Glutamatergic neuron (in vitro differentiated cells): ENCODE data around the gene EIPR1. TPM values are rescaled to one million over a fixed set of nuclear protein-coding genes. Genes with fewer than 3 reads are reported as not detected.
A peak's percentile ranks its signal among the peaks of the same experiment; 100 is the strongest.

Experiments
- DNase-seq: peaks from one replicate; pipeline ENCODE4 v3.0.0; 2022
- H3K27ac Mint-ChIP-seq: one replicate; pipeline ENCODE4 v1.8.0; 2020; ENCODE audit warnings: mild to moderate bottlenecking, mixed read lengths, inconsistent platforms; ENCODE audit not compliant: unreplicated experiment
- H3K27me3 Mint-ChIP-seq: one replicate; pipeline ENCODE4 v1.8.0; 2020; ENCODE audit warnings: mild to moderate bottlenecking, moderate library complexity, mixed read lengths, inconsistent platforms; ENCODE audit not compliant: unreplicated experiment
- H3K36me3 Mint-ChIP-seq: one replicate; pipeline ENCODE4 v1.8.0; 2020; ENCODE audit warnings: mild to moderate bottlenecking, mixed read lengths, inconsistent platforms; ENCODE audit not compliant: unreplicated experiment
- H3K4me1 Mint-ChIP-seq: one replicate; pipeline ENCODE4 v1.8.0; 2020; ENCODE audit warnings: mild to moderate bottlenecking, low read depth, mixed read lengths, inconsistent platforms; ENCODE audit not compliant: unreplicated experiment
- H3K4me3 Mint-ChIP-seq: one replicate; pipeline ENCODE4 v1.8.0; 2020; ENCODE audit warnings: mild to moderate bottlenecking, mixed read lengths, inconsistent platforms; ENCODE audit not compliant: unreplicated experiment
- H3K9me3 Mint-ChIP-seq: one replicate; pipeline ENCODE4 v1.8.0; 2020; ENCODE audit warnings: mild to moderate bottlenecking, moderate library complexity, mixed read lengths, inconsistent platforms; ENCODE audit not compliant: unreplicated experiment
- total RNA-seq: library from RNA; stranded (reverse); fragmentation: NEBNext Ultra II Directional; extraction: Animal tissue kit (Norgen Biotek cat#: 25700); gene quantifications from one replicate; pipeline ENCODE4 v1.2.1, GENCODE V29; 2021; ENCODE audit not compliant: unreplicated experiment
- TF ChIP-seq, protein P1 (sequence below): fragments of 200-600 bp; sonication (generic); IDR thresholded peaks from one replicate; pipeline ENCODE4 v1.5.0; 2021; ENCODE audit not compliant: partially characterized antibody, unreplicated experiment

Gene EIPR1
- total RNA-seq, 1 donor from 2014 or later = 43.8 TPM

DNA sequence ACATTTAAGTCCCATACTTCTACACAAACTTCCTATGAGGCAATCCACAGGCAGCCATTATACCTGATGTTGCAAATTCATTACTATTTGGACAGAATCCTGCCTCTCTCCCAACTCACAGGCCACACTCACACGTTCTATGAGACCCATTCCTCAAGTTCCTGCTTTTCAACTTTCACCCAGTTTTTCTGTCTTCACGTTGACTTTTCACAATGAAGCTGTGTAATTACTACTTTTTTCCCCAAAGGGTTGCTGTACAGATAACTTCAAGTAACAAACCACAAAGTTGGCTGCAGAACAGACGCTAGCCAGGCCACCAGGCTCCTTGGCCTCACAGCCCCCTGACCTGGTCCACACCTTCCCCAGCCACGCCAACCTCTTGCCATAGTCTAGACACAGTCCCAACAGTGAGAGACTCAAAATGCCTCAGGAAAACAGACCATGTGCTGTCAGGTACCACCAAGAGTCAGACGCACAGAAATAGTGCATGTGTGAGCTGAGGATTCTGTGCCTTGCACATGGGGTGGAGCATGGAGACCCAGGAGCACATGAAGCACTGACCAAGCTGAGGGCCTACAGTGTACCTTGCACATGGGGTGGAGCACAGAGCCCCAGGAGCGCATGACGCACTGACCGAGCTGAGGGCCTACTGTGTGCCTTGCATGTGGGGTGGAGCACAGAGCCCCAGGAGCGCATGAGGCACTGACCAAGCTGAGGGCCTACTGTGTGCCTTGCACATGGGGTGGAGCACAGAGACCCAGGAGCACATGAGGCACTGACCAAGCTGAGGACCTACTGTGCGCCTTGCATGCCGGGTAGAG is 61.0 kb downstream of the EIPR1 start:
- Mint-ChIP-seq H3K4me3 (no peak overlapping the region), H3K36me3 (peaks cover 14% of the 10 kb centered on the region), H3K27ac (no peak overlapping the region), H3K27me3 (peaks cover 9% of the 10 kb centered on the region), H3K9me3 (peaks cover 6% of the 10 kb centered on the region), H3K4me1 (peaks cover 31% of the 10 kb centered on the region)
- no peak for DNase-seq
- TF ChIP-seq, protein P1, sequence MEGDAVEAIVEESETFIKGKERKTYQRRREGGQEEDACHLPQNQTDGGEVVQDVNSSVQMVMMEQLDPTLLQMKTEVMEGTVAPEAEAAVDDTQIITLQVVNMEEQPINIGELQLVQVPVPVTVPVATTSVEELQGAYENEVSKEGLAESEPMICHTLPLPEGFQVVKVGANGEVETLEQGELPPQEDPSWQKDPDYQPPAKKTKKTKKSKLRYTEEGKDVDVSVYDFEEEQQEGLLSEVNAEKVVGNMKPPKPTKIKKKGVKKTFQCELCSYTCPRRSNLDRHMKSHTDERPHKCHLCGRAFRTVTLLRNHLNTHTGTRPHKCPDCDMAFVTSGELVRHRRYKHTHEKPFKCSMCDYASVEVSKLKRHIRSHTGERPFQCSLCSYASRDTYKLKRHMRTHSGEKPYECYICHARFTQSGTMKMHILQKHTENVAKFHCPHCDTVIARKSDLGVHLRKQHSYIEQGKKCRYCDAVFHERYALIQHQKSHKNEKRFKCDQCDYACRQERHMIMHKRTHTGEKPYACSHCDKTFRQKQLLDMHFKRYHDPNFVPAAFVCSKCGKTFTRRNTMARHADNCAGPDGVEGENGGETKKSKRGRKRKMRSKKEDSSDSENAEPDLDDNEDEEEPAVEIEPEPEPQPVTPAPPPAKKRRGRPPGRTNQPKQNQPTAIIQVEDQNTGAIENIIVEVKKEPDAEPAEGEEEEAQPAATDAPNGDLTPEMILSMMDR = no peak

DNA sequence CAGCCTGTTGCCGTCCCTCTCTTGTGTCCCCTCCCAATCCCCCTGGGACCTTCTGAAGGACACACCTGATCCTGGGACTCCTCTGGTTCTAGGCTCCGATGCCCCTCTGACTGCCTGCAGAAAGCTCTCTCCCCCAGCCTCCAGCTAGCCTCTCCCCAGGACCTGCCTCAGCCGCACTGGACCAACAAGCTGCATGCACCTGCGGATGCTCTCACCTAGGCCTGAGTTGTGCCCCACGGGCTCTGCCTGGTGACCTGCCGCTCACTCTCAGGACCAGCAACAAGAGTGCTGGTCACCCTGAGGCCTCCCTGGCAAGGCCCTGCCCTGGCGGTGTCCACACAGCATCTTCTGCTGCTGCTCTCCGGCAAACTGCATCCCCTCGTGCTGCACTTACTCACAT is 63.0 kb downstream of the EIPR1 start:
- H3K4me3 Mint-ChIP-seq = peak overlapping the region; percentile 38
- peaks cover 3% of the 10 kb centered on the region for H3K9me3 Mint-ChIP-seq
- peaks cover 31% of the 10 kb centered on the region for H3K4me1 Mint-ChIP-seq
- TF ChIP-seq, protein P1 = no peak
- H3K27me3 Mint-ChIP-seq = peaks cover 9% of the 10 kb centered on the region
- peak overlapping the region; percentile 94 for H3K27ac Mint-ChIP-seq
- DNase-seq = no peak
- peaks cover 14% of the 10 kb centered on the region for H3K36me3 Mint-ChIP-seq

DNA sequence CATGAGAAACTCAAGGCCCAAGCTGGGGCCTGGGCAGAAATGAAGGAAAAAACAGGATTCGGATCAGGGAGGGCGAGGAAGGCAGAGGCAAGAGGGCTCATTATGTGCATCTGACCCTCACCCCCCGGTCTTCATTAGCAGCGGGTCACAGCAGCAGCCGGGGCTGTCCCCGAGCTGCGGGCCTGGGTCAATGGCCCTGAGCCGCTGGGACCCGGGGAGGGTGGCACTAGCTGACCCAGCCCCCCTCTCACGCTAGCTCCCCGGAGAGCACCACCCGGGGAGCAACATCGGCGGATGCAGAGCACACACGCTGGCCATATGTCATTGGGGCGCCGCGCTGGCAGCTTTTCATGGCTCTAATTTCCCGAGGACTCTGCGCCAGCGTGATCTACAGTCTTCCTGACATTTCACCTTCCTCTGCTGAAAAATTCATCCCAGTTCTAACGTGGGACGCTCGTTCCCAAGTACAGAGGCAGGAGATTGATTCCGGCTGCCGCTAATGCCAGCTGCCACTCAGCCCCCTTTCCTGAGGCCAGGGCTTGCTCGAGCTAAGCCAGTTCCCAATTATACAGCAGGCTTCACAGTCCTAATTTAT is 63.7 kb downstream of the EIPR1 start:
- peak overlapping the region; percentile 67 for H3K4me3 Mint-ChIP-seq
- DNase-seq = peak; percentile 43
- peak overlapping the region; percentile 94 for H3K27ac Mint-ChIP-seq
- H3K4me1 Mint-ChIP-seq = peaks cover 35% of the 10 kb centered on the region
- TF ChIP-seq, protein P1 = no peak
- H3K9me3 Mint-ChIP-seq = peaks cover 3% of the 10 kb centered on the region
- H3K36me3 Mint-ChIP-seq = peaks cover 10% of the 10 kb centered on the region
- H3K27me3 Mint-ChIP-seq = peaks cover 9% of the 10 kb centered on the region

DNA sequence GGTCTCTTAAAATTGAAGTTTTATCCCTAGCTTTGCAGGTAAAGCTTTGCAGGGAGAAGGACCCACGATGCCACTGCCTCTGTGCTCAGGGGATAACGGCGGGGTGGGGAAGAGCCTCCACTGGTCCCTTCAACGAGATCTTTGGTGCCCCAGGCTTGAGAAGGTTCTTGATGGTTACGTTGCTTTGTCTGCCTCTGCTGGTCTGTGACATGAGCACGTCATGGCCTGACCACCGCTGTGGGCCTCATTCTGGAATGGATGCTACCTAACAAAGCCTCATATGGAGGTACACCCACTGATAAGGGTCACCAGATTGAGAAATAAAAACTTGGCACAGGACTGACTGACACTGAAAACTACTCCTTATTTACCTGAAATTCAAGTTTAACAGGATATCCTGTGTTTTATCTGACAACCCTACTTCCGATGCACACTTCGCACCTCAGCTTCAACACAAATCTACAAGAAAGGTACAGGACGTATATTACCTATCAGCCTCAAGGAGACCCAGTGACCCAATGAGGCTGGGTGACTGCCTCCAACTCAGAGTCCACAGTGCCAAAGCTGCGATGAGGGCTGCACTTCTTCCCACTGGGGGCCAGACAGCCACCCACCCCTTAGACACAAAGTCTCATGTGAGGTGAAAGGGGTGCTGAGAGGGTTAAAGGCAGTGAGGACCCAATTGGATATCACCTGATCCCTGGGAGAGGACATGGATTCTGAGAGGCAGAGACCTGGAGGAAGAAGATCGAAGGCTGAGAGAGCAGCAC is 64.9 kb downstream of the EIPR1 start:
- DNase-seq = no peak
- Mint-ChIP-seq H3K4me3 (peak overlapping the region; percentile 20), H3K4me1 (peaks cover 47% of the 10 kb centered on the region), H3K27me3 (peaks cover 6% of the 10 kb centered on the region), H3K9me3 (peaks cover 3% of the 10 kb centered on the region), H3K36me3 (peaks cover 5% of the 10 kb centered on the region), H3K27ac (peak overlapping the region; percentile 91)
- TF ChIP-seq, protein P1 = no peak
